ENCODE data around the gene CHTF8. TPM values are rescaled to one million over a fixed set of nuclear protein-coding genes. Genes with fewer than 3 reads are reported as not detected.

CHTF8 gene
- total RNA-seq, 1 donor = 52.1 TPM

GRCh38 chr16:69115361-69115760, 17.0 kb downstream of the CHTF8 start:
- no peak overlapping the region for H3K4me3 ChIP-seq (ENCODE audit: insufficient read depth, low read length)
- H3K9me3 ChIP-seq (ENCODE audit: low read depth, low read length) = no peaks in the 10 kb centered on the region
- no peak overlapping the region for H3K27ac ChIP-seq (ENCODE audit: low read depth, low read length)
- no peaks in the 10 kb centered on the region for H3K4me1 ChIP-seq (ENCODE audit: insufficient read depth, low read length)
- DNase-seq (ENCODE audit: insufficient read length, low spot score, missing footprints) = no peak
- H3K27me3 ChIP-seq (ENCODE audit: insufficient read depth, low read length) = no peaks in the 10 kb centered on the region
- H3K4me2 ChIP-seq (ENCODE audit: insufficient read depth, low read length) = no peak overlapping the region
- no peak overlapping the region for H2AFZ ChIP-seq (ENCODE audit: low read length)
- peaks cover 37% of the 10 kb centered on the region for H4K20me1 ChIP-seq (ENCODE audit: insufficient read depth, low read length)
- H3K79me2 ChIP-seq (ENCODE audit: insufficient read depth, low read length) = peaks cover 9% of the 10 kb centered on the region
- H3K36me3 ChIP-seq (ENCODE audit: insufficient read depth, low read length) = peaks cover 73% of the 10 kb centered on the region
- TF ChIP-seq CTCF (IDR thresholded peaks at IDR 0.05; ENCODE audit: extremely low read depth, low read depth, low read length) = no peak

GRCh38 chr16:69114976-69115355, 17.4 kb downstream of the CHTF8 start:
- H3K4me1 ChIP-seq (ENCODE audit: insufficient read depth, low read length) = no peaks in the 10 kb centered on the region
- H3K9me3 ChIP-seq (ENCODE audit: low read depth, low read length) = no peaks in the 10 kb centered on the region
- H3K79me2 ChIP-seq (ENCODE audit: insufficient read depth, low read length) = peaks cover 8% of the 10 kb centered on the region
- H3K27me3 ChIP-seq (ENCODE audit: insufficient read depth, low read length) = no peaks in the 10 kb centered on the region
- H3K4me2 ChIP-seq (ENCODE audit: insufficient read depth, low read length) = no peak overlapping the region
- no peak for TF ChIP-seq CTCF (IDR thresholded peaks at IDR 0.05; ENCODE audit: extremely low read depth, low read depth, low read length)
- DNase-seq (ENCODE audit: insufficient read length, low spot score, missing footprints) = no peak
- no peak overlapping the region for H3K27ac ChIP-seq (ENCODE audit: low read depth, low read length)
- peaks cover 69% of the 10 kb centered on the region for H3K36me3 ChIP-seq (ENCODE audit: insufficient read depth, low read length)
- peaks cover 37% of the 10 kb centered on the region for H4K20me1 ChIP-seq (ENCODE audit: insufficient read depth, low read length)
- H2AFZ ChIP-seq (ENCODE audit: low read length) = no peak overlapping the region
- no peak overlapping the region for H3K4me3 ChIP-seq (ENCODE audit: insufficient read depth, low read length)

GRCh38 chr16:69114346-69114975, 17.9 kb downstream of the CHTF8 start:
- no peak overlapping the region for H3K4me2 ChIP-seq (ENCODE audit: insufficient read depth, low read length)
- no peak overlapping the region for H2AFZ ChIP-seq (ENCODE audit: low read length)
- H3K27me3 ChIP-seq (ENCODE audit: insufficient read depth, low read length) = no peaks in the 10 kb centered on the region
- peaks cover 64% of the 10 kb centered on the region for H3K36me3 ChIP-seq (ENCODE audit: insufficient read depth, low read length)
- DNase-seq (ENCODE audit: insufficient read length, low spot score, missing footprints) = no peak
- no peak overlapping the region for H3K4me3 ChIP-seq (ENCODE audit: insufficient read depth, low read length)
- H3K27ac ChIP-seq (ENCODE audit: low read depth, low read length) = no peak overlapping the region
- peaks cover 40% of the 10 kb centered on the region for H4K20me1 ChIP-seq (ENCODE audit: insufficient read depth, low read length)
- peaks cover 8% of the 10 kb centered on the region for H3K79me2 ChIP-seq (ENCODE audit: insufficient read depth, low read length)
- H3K9me3 ChIP-seq (ENCODE audit: low read depth, low read length) = no peaks in the 10 kb centered on the region
- no peaks in the 10 kb centered on the region for H3K4me1 ChIP-seq (ENCODE audit: insufficient read depth, low read length)
- TF ChIP-seq CTCF (IDR thresholded peaks at IDR 0.05; ENCODE audit: extremely low read depth, low read depth, low read length) = no peak

- no peak for DNase-seq (ENCODE audit: insufficient read length, low spot score, missing footprints)
- H3K27me3 ChIP-seq (ENCODE audit: insufficient read depth, low read length) = no peaks in the 10 kb centered on the region
- H3K4me3 ChIP-seq (ENCODE audit: insufficient read depth, low read length) = no peak overlapping the region
- no peak overlapping the region for H2AFZ ChIP-seq (ENCODE audit: low read length)
- peaks cover 2% of the 10 kb centered on the region for H3K79me2 ChIP-seq (ENCODE audit: insufficient read depth, low read length)
- no peak for TF ChIP-seq CTCF (IDR thresholded peaks at IDR 0.05; ENCODE audit: extremely low read depth, low read depth, low read length)
- peaks cover 56% of the 10 kb centered on the region for H3K36me3 ChIP-seq (ENCODE audit: insufficient read depth, low read length)
- no peaks in the 10 kb centered on the region for H3K9me3 ChIP-seq (ENCODE audit: low read depth, low read length)
- no peak overlapping the region for H3K27ac ChIP-seq (ENCODE audit: low read depth, low read length)
- no peaks in the 10 kb centered on the region for H3K4me1 ChIP-seq (ENCODE audit: insufficient read depth, low read length)
- peaks cover 39% of the 10 kb centered on the region for H4K20me1 ChIP-seq (ENCODE audit: insufficient read depth, low read length)
- no peak overlapping the region for H3K4me2 ChIP-seq (ENCODE audit: insufficient read depth, low read length)
Observed at GRCh38 chr16:69113216-69113615, 19.2 kb downstream of the CHTF8 start.

Data from osteoblast (primary cell).